HG02610 (cell line): ENCODE measurements around the gene DISP3.

ENCODE experiments used
- ATAC-seq: cut with Tn5 transposase; IDR thresholded peaks from one replicate; pipeline ENCODE4 v1.9.1; 2021; ENCODE audit warnings: mild to moderate bottlenecking, moderate library complexity; ENCODE audit not compliant: unreplicated experiment

The DISP3 gene

GRCh38 chr1:11483581-11484320 lies 4.8 kb downstream of the DISP3 start:
- no peak for ATAC-seq

GRCh38 chr1:11484321-11484655 lies 5.3 kb downstream of the DISP3 start:
- no peak for ATAC-seq

GRCh38 chr1:11485191-11485590 lies 6.2 kb downstream of the DISP3 start:
- ATAC-seq = no peak

GRCh38 chr1:11486231-11487009 lies 7.5 kb downstream of the DISP3 start:
- ATAC-seq = no peak

GRCh38 chr1:11487196-11487751 lies 8.3 kb downstream of the DISP3 start:
- no peak for ATAC-seq

GRCh38 chr1:11488201-11488770 lies 9.3 kb downstream of the DISP3 start:
- no peak for ATAC-seq

- ATAC-seq = no peak
Observed at GRCh38 chr1:11488966-11489625, 10.1 kb downstream of the DISP3 start.

GRCh38 chr1:11492235-11492634 lies 13.3 kb downstream of the DISP3 start:
- ATAC-seq = no peak

GRCh38 chr1:11493972-11494655 lies 15.2 kb downstream of the DISP3 start:
- no peak for ATAC-seq

GRCh38 chr1:11494771-11495170 lies 15.8 kb downstream of the DISP3 start:
- no peak for ATAC-seq

GRCh38 chr1:11495579-11495978 lies 16.6 kb downstream of the DISP3 start:
- ATAC-seq = no peak

- no peak for ATAC-seq
Observed at GRCh38 chr1:11496551-11497080, 17.7 kb downstream of the DISP3 start.

- ATAC-seq = no peak
Observed at GRCh38 chr1:11498956-11499594, 20.1 kb downstream of the DISP3 start.

- no peak for ATAC-seq
Observed at GRCh38 chr1:11499601-11500331, 20.8 kb downstream of the DISP3 start.

GRCh38 chr1:11500881-11501280 lies 21.9 kb downstream of the DISP3 start:
- ATAC-seq = no peak

GRCh38 chr1:11501491-11501897 lies 22.5 kb downstream of the DISP3 start:
- no peak for ATAC-seq

GRCh38 chr1:11501906-11502485 lies 23.0 kb downstream of the DISP3 start:
- no peak for ATAC-seq

GRCh38 chr1:11502516-11502915 lies 23.6 kb downstream of the DISP3 start:
- no peak for ATAC-seq

- ATAC-seq = no peak
Observed at GRCh38 chr1:11504599-11504998, 25.6 kb downstream of the DISP3 start.
